Measurements from ENCODE around the gene KIF13A.
"Not testable (repeated sequence)": the region's sequence is repeated elsewhere in the genome, so short reads cannot be mapped to it uniquely, and the experiment has no call there.

Gene KIF13A

DNA sequence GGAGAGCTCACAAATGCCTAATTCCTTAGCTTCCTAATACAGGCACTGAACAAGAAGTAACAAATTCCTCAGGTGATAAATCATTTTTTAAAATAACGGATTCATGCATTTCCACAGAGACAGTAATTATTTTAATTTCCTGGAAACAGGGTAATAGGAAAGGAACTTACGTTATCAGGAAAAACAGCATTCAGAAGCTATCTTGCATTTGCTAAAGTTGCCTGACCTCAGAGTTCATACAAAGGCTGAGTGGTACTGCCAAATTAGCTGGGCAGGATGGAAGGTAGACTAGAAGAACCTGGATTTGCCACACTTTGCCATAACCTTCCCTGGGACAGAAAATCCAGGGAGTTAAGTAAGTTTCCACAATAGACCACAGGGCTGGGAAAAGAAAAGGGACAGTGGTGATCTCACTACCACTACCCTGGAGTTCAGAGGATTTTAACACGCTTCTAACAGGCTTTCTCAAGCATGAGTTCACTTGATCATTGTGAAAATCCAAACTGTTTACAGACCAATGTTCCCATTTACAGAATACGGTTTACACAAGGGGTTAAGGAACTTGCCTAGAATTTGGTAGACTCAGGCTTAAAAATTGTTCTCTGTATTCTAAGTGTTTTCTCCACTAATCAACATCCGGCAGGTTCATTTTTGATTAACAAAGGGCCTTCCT lies 57.0 kb downstream of the KIF13A start:
- no peak for DNase-seq

DNA sequence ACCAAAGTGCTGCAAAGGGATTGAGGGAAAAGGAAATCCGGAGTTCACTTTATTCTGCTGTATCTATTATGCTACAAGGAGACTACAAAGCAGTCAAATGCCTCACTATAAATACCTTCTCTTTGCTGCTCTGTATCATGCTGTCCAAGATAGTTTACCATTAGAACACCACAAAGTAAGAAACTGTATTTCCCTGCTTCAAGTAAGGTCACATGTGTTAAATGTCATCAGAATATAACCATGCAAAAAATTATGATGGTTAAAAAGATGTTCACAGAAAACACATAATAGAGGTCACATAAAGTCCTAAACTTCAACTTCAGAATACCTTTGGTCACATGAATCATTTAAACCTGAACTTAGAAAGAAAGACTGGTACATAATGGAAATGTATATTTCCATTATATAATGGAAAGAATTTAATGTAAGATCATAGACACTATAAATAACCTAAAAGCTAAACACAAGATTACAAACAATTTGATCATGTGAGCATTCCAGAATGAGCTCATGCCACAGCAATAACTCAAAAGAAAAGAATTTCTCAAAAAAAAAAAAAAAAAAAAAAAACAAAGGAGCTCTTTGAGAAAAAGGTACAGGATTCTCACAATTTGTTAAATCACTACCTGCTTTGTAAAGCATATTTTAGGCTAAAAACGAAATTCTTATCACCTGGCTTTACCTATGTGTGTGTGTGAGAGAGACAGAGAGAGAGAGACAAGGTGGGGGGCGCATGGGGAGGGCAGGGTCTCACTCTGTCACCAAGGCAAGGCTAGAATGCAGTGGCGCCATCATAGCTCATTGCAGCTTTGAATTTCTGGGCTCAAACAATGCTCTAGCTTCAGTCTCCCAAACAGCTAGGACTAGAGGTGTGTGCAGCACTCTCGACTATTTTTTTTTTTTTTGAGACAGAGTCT lies 58.7 kb downstream of the KIF13A start:
- no peak for DNase-seq

DNA sequence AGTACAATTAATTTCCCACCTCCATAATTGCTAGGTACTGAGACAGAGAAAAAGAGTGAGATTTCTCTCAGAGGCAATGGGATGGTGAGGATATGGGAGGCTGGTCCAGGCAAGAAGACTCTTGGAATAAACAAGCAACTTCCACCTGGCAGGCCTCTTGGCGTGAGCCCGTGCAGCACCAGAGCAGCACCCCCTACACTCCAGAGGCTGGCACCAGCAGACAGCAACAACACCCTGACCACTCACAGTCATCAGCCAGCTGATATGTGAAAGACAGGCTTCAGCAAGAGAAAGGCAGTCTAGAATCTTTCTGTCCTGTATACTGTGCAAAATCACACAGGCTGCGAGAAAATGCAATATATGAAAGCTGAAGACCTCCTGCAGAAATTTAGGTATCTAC lies 59.7 kb downstream of the KIF13A start:
- no peak for DNase-seq

DNA sequence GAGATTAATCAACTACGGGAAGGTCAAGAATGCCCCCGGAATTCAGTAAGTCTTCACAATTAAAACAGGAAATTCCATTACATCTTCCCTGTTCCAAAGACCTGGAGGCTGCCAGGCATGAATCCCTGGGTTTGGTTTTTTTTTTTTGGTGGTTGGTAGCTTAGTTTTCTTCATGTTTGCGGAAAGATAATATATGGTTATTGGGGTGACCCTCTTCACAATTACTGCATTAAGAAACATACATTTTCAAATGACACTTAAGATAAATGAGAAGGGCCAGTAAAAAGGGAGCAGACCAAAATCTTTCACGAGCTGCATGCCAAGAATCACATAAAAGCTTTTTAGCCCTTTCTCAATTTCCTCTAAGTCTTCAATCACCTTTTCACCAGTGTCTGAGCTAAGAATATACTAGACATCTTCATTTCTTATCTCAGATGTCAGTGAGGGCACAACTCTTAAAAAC lies 64.0 kb downstream of the KIF13A start:
- DNase-seq = no peak

DNA sequence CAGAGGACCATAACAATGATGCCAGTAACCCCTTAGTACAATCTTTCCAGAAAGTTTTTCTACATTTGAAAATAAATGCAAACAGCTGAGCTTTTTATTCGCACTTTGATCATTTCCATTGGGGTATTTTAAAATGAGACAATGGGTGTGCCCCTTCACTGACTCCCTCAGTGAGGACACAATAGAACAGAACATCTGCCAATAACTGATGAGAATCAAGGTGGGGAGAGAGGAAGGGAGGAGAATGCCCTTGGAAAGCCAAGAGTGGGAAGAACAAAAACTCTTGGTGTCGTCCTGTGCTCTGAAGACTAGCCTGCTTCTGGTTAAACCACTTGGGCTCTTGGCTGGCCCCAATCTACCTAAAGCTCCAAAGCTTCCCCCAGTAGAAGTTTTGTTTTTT lies 66.0 kb downstream of the KIF13A start:
- DNase-seq = no peak

DNA sequence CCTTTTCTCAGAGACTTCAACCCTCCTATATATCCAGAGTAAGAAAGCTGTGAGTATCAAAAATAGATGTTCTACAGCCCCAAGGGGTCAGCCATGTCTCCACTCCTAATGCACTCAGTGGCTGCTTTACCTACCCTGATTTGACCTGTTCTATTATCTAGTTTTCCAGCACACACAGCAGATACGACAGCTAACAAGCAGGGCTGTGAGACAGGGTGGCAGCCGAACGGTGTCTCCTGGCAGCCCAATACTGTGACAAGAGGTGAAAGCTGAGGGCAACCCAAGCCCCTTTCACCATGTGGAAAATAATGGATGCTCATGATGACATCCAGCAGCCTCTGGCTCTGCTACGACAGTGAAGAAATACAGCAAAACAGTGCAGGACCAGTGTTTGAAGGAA lies 67.9 kb downstream of the KIF13A start:
- DNase-seq = no peak

DNA sequence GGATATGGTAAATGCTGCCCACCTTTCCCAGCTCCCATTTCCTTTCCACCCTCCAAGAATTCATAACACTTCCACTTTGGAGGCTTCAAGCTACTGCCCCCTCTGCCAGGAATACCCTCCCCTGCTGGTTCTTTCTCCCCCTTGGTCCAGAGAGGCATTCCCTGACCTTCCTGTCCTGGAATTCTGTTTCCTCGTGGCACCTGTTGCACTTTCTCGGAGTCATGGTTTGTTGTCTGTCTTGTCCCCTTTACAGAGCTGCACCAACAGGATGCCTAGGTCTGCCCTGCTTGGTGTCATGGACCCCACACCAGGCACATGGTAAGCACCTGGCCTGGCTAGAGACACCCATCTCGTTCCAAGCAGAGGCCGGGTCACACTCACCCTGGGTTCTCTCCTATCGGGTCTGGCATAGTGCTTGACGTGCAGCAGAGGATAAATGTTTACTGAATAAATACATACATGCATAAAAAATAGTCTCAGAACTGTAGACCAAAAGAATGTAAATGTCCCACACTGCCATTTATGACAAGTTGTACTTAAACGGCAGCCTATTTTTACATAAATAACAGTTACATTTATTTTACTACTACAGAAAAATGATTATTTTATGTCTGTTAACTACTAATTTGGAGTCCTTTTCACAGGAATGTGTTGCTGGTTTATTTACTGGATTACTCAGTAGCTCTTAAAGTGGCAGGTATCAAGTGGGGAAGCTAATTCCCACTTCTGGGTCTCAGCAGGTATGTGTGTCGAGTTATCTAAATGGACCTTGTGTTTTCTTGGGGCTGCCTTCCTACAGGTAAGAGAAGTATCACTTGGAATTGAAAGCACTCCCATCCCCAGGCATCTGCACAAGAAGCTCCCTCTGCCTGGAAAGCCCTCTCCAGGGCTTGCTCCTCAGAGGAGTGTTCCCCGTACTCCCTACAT lies 69.3 kb downstream of the KIF13A start:
- no peak for DNase-seq

DNA sequence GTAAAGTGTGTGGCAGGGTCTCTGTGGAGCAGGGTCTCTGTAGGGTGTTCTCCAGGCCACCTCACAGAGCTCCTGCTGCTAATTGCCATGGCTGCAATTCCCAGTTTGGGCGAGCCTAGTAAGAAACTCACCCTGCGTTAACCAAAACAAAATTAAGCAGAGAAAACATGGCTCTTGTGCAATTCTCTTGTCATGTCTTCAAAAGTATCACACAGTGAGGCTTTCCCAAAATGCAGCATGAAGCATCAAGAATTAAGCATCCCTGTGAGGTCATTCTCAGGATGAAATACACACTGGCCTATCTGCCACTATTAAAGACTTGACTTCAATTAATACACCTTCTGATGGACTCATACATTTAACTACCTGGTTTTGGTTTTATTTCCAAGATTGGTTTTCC lies 72.8 kb downstream of the KIF13A start:
- no peak for DNase-seq

DNA sequence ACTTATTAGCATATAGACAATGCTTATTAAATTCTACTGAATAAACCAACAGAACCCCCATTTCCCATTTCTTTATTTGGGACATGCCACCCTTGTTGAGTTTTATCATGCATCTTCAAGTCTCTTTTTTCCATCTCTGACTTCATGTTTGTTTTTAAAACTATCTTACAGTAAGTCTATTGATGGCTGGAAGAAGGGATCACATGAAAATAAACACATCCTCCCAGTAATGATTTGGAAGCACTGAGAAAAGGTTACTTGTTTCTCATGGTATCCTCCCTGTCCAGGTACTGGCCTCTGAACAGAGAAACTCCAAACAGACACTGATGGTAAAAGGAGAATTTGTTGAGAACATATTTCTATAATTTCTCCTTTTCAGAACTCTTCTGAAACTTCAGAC lies 74.9 kb downstream of the KIF13A start:
- no peak for DNase-seq

DNA sequence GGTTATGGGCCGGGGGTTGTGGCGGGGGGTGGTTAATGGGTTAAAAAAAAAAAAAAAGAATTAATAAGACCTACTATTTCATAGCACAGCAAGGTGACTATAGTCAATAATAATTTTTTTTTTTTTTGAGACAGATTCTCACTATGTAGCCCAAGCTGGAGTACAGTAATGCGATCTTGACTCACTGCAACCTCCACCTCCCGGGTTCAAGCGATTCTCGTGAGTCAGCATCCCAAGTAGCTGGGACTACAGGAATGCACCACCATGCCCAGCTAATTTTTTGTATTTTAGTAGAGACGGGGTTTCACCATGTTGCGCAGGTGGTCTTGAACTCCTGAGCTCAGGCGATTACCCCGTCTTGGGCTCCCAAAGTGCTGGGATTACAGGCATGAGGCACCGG lies 75.8 kb downstream of the KIF13A start:
- not testable (repeated sequence) for DNase-seq

DNA sequence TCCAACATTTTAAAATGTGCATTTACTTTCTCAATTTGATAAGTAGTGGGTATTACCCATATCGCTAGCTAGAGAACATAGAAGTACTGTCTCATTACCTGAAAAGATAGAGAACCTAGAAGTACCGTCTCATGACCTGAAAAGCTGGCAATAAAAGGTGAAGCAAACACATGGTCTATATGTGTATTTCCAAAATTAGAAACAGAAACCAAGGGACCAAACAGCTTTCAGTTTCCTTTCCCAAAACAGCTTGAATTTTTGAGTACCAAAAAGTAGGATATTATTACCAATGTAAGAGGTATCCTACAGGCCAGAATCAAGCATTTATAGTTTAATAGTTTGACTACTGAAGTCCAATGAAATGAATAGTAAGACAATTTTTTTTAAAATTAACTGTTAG lies 77.2 kb downstream of the KIF13A start:
- no peak for DNase-seq

DNA sequence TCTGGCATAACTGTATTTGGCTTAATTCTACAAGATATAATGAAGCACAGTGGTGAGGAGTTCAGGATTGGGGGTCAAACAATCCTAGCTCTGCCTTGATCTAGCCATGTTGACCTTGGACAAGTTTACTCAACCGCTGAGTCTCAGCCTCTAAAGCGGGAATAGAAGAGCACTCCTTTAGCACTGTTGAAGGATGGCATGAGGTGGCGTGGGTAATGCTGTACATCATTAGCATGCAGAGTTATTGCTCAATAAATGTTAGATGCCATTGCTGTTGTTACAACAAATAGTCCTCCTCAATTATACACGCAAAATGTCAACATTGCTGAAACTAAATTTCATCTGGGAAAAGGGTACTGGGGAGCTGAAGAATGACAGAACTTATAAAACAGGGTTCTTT lies 78.6 kb downstream of the KIF13A start:
- no peak for DNase-seq

DNA sequence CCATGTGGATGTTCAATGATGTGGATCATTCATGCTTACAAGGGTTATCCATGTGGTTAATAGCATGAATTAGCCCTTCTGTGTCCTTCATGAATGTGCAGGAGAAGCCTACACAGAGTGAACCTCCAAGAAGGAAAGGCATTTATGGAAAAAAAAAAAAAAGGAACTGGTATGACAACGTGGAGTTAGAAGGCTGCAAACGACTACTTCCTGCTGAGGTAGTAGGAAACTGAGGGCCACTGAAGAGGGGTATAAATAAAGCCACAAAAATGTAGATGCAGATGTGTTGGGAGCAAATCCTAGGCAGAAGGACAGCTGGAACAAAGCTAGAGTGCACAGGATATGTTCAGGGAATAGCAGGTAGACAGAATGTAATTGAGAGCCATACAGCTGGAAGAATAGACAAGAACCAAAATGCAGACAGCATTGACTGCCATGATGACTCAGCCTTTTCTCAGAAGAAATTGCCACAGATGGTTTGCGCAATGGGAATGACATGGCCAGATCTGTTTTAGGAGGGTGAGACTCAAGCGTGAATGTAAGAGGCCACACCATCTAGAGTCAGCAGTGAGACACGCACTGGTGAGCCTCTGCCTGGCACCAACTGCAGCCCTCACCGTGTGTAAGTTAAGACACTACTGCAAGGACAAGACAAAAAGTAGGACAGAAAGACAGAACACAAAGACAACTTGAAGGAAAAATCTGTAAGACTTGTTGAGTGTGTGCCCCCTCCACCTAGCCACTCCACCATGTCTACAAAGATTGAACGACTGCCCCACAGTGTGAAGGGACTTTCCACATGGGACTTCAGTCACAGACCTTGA lies 79.8 kb downstream of the KIF13A start:
- no peak for DNase-seq

DNA sequence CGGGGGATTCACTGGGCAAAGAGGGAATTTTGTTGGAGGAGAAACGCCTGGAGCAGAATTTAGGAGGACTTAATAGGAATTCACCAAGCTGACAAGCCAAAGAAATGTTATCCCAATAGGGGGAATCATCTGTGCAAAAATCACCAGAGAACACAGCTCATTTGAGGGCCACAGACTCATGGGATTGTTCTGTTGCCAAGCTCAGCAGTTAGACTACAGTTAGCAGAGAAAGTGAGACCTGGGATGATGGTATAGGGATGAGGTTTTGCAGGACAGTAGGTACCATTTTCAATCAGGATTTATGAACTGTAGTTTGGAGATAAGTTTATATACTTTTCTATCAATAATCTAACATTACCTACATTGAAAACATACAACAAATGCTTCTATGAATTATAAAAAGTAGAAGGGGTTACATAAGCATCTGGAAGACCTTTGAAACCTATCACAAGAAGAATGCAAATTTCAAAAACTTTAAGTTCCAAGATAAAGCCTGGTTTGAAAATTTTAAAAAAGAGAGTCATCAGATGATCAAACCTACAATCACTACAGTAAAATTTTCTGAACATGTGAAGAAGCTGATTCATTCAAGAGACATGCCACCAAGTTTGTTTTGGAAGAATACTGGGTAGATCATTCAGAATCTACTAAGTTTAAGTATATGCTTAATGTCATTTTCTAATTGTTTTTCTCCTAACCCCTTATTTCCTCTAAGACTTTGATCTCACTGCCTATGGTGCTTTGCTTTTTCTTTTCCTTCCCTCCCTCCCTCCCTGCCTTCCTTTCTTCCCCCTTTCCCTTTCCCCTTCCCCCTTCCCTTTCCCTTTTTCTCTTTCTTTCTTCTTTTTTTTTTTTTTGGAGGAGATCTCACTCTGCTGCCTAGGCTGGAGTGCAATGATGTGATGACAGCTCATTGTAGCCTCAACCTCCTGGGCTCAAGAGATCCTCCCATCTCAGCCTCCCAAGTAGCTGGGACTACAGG lies 81.5 kb downstream of the KIF13A start:
- DNase-seq = no peak

DNA sequence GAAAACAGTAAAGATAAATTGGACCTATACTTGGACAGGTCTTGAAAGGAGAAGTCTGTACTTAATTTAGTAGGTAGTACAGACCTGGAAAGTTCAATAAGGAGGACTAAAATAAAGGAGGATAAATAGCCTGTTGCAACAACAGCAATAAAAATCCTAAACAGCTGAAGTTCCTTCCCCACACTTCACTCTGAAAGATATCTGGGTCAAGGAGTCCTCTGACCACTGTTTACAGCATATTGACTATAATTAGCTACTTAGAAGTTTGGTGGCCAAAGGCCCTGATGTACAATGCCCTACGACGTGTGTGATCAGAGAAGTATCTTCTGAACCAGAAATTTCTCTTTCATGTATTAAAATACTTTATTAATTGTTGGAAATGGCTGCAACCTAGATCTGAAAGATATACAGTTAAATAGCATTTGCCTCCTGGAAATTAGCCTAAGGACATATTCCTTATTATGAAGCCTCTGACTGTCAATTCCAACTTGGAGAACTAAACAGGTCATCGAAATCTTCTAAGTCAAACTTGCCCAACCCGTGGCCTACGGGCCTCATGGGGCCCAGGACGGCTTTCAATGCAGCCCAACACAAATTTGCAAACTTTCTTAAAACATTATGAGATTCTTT lies 82.8 kb downstream of the KIF13A start:
- no peak for DNase-seq

DNA sequence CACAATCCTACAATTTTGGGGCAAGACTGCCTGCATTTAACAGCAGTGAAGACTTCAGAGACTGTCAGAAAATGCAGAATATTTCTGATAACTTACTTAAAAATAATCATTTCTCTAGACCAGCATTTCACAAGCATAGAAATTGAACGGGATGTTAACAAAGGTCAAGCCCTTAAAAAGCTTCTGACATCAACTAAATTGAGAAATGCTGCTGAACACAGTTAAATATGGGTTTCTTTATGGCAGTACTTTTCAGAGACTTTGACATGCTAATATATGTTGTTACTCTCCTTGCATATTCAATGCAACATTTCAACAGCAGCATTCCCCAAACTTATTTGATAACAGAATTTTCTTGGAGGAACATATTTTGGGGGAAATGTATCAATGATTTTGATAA lies 84.5 kb downstream of the KIF13A start:
- DNase-seq = no peak

DNA sequence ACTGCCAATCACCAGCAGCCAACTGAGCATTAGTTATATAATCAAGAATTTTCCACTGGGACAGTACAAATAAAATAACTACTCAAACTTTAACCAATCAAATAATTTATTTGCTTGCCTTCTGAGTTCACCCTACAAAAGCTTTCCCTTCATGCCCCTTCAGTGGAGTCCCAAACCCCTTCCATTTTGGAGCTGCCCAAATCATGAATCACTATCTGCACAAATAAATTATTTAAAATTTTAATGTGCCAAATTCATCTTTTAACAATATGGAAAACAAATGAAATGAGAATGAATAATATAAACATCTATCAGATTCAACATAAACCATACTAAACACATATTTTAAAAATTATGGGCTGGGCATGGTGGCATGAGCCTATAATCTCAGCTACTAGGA lies 85.9 kb downstream of the KIF13A start:
- no peak for DNase-seq

DNA sequence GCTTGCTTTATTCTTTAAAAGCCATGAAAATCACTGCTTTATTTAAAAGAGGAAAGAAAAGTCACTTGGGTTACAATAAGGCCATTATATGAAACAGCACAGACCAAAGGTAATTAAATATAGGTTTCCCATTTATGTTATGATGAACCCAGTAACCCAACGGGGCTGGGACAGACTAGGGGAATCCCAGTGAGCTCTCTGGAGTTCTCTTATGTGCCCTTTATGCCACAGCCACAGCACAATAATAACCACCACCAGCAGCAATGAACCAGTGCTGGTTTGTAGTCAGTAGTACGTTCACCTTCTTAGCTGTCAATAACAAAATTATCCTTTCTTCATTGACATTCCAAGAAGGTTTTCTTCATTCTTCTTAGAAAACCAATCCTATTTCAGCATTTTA lies 87.4 kb downstream of the KIF13A start:
- DNase-seq = no peak

DNA sequence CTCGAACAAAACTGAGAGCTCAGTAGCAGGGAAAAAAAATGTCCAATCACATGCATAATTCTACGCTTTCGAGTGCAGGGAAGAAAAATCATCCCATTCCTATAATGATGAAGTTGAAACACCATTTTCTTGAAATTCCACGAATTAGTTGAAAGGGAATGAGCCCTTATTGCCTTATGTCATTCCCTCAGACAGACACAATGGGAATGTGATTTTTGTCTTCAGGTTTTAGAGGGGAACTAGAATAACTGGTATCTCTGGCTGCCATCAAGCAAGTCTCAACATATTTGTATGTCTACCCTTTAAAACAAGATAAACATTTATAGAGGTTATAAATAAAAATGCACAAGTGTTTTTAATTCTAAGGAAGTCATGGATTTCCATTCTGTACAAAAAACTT lies 87.9 kb downstream of the KIF13A start:
- DNase-seq = no peak

DNA sequence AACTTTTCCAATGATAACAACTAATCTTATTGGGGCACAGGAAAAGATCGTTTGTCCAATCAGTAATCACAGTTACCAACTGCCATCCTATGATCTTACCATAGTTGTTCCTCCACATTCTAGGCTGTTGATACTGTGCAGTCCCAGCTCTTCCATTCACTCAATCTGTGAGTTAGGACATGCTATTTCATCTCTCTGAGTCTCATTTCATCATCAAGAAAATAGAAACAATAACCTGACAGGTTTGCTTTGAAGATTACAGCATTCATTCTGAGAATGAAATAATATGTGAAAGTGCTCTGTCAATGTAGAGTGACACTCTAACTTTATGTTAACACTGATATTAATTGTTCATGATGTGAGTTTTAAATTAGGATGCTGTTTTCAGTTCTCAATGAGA lies 89.8 kb downstream of the KIF13A start:
- no peak for DNase-seq

DNA sequence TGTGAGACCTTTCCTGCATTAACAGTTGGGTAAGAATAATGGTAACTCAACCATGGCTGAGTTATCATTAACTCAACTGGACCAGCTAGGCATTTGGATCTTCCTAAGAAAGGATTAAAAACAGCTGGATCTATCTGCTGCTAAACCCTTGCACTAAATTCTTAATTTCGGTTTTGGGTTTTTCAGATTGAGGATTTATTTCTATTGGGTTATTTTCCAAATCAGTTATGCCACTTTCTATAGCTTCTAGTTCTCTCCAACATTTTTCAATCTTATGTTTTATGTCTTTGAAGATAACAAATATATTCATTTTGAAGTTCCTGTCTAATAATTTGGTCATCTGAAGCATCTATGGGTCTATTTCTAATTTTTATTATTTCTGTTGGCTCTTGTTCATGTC lies 92.5 kb downstream of the KIF13A start:
- DNase-seq = no peak
